Measurements from ENCODE around the gene PPIC. TPM values are rescaled to one million over a fixed set of nuclear protein-coding genes. Genes with fewer than 3 reads are reported as not detected.

The PPIC gene
- total RNA-seq, 1 donor: 109 TPM

DNA sequence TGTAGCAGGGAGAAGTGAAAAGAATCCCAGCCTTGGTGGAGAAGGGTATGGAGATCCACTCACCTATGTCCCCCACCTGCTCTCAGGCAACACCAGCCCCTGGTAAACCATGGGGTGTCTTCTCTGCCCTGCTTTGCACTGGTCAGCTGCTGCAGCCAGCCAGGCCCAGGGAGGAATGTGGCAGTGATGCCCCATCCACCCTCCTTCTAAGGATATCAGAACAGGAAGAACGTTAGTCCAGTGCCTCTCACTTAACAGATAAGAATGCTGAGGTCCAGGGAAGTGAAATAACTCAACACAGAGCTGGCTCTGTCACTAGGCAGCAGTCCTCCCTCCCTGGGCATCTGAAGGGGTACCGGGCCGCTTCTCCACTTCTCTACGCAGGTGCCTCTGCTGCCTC lies 9.7 kb upstream of the PPIC start:
- H3K4me1 ChIP-seq (ENCODE audit: insufficient read depth, low read length): no peaks in the 10 kb centered on the region
- TF ChIP-seq, protein P1, sequence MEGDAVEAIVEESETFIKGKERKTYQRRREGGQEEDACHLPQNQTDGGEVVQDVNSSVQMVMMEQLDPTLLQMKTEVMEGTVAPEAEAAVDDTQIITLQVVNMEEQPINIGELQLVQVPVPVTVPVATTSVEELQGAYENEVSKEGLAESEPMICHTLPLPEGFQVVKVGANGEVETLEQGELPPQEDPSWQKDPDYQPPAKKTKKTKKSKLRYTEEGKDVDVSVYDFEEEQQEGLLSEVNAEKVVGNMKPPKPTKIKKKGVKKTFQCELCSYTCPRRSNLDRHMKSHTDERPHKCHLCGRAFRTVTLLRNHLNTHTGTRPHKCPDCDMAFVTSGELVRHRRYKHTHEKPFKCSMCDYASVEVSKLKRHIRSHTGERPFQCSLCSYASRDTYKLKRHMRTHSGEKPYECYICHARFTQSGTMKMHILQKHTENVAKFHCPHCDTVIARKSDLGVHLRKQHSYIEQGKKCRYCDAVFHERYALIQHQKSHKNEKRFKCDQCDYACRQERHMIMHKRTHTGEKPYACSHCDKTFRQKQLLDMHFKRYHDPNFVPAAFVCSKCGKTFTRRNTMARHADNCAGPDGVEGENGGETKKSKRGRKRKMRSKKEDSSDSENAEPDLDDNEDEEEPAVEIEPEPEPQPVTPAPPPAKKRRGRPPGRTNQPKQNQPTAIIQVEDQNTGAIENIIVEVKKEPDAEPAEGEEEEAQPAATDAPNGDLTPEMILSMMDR (IDR thresholded peaks at IDR 0.05; ENCODE audit: extremely low read depth, low read depth, low read length): no peak
- H3K79me2 ChIP-seq (ENCODE audit: insufficient read depth, low read length): no peaks in the 10 kb centered on the region
- no peaks in the 10 kb centered on the region for H4K20me1 ChIP-seq (ENCODE audit: insufficient read depth, low read length)
- H3K27ac ChIP-seq (ENCODE audit: low read depth, low read length): no peak overlapping the region
- no peak for DNase-seq (ENCODE audit: insufficient read length, low spot score, missing footprints)
- no peaks in the 10 kb centered on the region for H3K9me3 ChIP-seq (ENCODE audit: low read depth, low read length)
- H3K27me3 ChIP-seq (ENCODE audit: insufficient read depth, low read length): no peaks in the 10 kb centered on the region
- no peak overlapping the region for H2AFZ ChIP-seq (ENCODE audit: low read length)
- H3K36me3 ChIP-seq (ENCODE audit: insufficient read depth, low read length): no peaks in the 10 kb centered on the region
- H3K4me2 ChIP-seq (ENCODE audit: insufficient read depth, low read length): no peak overlapping the region
- no peak overlapping the region for H3K4me3 ChIP-seq (ENCODE audit: insufficient read depth, low read length)

DNA sequence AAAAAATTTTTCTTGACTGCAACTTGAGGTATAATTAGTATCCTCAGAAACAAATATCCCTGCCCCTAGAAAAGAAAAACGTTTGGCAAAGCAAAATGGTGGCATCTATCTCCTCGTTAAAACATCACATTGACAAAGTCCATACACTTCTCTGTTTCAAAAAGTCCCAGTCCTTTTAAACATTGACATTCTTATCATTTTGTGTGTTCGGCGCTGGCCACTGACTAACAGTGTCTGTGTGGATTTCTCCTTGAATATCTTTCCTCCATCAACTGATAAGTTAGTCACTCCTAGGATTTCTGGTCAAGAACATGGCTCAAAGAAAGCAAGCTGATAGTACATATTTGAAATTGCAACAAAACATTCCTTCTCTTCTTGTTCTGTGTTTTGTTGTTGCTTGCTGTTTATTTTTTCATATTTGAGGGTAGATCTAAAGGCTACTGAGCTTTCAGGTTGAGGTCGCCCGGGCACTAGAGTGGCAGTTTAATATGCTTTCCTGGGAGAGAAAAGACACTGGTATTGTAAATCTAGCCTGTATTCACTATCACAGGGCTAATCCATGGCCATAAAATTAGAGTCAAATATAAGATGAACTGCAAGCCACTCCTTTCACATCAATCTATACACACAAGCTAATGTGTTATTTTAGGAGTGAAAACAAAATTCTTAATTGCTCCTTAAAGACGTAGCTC lies 8.5 kb upstream of the PPIC start:
- TF ChIP-seq, protein P1 (IDR thresholded peaks at IDR 0.05; ENCODE audit: extremely low read depth, low read depth, low read length): no peak
- Histone ChIP-seq H3K9me3 (ENCODE audit: low read depth, low read length) (no peaks in the 10 kb centered on the region), H3K27me3 (ENCODE audit: insufficient read depth, low read length) (no peaks in the 10 kb centered on the region), H3K79me2 (ENCODE audit: insufficient read depth, low read length) (no peaks in the 10 kb centered on the region), H3K36me3 (ENCODE audit: insufficient read depth, low read length) (no peaks in the 10 kb centered on the region), H3K4me2 (ENCODE audit: insufficient read depth, low read length) (no peak overlapping the region), H4K20me1 (ENCODE audit: insufficient read depth, low read length) (no peaks in the 10 kb centered on the region), H2AFZ (ENCODE audit: low read length) (no peak overlapping the region), H3K27ac (ENCODE audit: low read depth, low read length) (no peak overlapping the region), H3K4me1 (ENCODE audit: insufficient read depth, low read length) (no peaks in the 10 kb centered on the region), H3K4me3 (ENCODE audit: insufficient read depth, low read length) (no peak overlapping the region)
- DNase-seq (ENCODE audit: insufficient read length, low spot score, missing footprints): no peak

DNA sequence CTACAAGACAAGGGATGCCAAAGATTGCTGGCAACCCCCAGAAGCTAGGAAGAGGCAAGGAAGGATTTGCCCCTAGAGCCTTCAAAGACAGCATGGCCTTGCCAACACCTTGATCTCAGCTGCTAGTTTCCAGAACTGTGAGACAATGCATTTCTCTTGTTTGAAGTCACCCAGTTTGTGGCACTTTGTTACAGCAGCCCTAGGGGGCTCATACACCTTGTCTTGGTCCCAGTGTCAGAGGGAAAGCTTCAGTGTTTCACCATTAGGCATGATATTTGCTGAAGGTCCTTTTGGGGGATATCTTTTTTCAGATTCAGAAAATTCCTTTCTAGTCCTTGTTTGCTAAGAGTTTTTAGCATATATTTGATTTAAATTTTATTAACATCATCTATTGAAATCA lies 3.1 kb upstream of the PPIC start:
- Histone ChIP-seq H3K4me2 (ENCODE audit: insufficient read depth, low read length) (no peak overlapping the region), H3K27ac (ENCODE audit: low read depth, low read length) (no peak overlapping the region), H3K79me2 (ENCODE audit: insufficient read depth, low read length) (peaks cover 8% of the 10 kb centered on the region), H3K4me3 (ENCODE audit: insufficient read depth, low read length) (no peak overlapping the region), H4K20me1 (ENCODE audit: insufficient read depth, low read length) (peaks cover 7% of the 10 kb centered on the region), H3K36me3 (ENCODE audit: insufficient read depth, low read length) (no peaks in the 10 kb centered on the region), H3K27me3 (ENCODE audit: insufficient read depth, low read length) (no peaks in the 10 kb centered on the region), H3K4me1 (ENCODE audit: insufficient read depth, low read length) (peaks cover 7% of the 10 kb centered on the region), H3K9me3 (ENCODE audit: low read depth, low read length) (no peaks in the 10 kb centered on the region), H2AFZ (ENCODE audit: low read length) (no peak overlapping the region)
- TF ChIP-seq, protein P1 (IDR thresholded peaks at IDR 0.05; ENCODE audit: extremely low read depth, low read depth, low read length): no peak
- no peak for DNase-seq (ENCODE audit: insufficient read length, low spot score, missing footprints)

DNA sequence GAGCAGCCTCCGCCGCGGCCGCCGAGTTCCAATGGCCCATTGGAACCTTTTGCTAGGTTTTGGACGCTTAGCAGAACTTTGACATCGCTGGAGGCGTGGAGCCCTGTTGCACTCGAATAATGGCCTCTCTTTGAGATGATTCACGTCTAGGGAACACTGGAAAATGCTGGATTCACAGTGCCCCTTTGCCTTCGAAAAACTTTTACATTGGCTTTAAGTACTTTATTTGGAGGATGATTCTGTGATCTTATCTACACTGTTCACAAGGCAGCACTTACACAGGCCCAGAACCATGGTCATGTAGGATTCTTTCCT lies 536 bp upstream of the PPIC start:
- H3K27me3 ChIP-seq (ENCODE audit: insufficient read depth, low read length): no peaks in the 10 kb centered on the region
- DNase-seq (ENCODE audit: insufficient read length, low spot score, missing footprints): no peak

More for the DNA sequence above, 536 bp upstream of the PPIC start:
- Histone ChIP-seq H2AFZ (ENCODE audit: low read length) (peak overlapping the region; percentile 92), H3K4me3 (ENCODE audit: insufficient read depth, low read length) (peak overlapping the region; percentile 90), H3K27ac (ENCODE audit: low read depth, low read length) (peak overlapping the region; percentile 60), H3K9me3 (ENCODE audit: low read depth, low read length) (no peaks in the 10 kb centered on the region), H3K79me2 (ENCODE audit: insufficient read depth, low read length) (peaks cover 19% of the 10 kb centered on the region), H3K4me2 (ENCODE audit: insufficient read depth, low read length) (peak overlapping the region; percentile 89), H4K20me1 (ENCODE audit: insufficient read depth, low read length) (peaks cover 17% of the 10 kb centered on the region), H3K36me3 (ENCODE audit: insufficient read depth, low read length) (no peaks in the 10 kb centered on the region), H3K4me1 (ENCODE audit: insufficient read depth, low read length) (peaks cover 7% of the 10 kb centered on the region)
- TF ChIP-seq, protein P1 (IDR thresholded peaks at IDR 0.05; ENCODE audit: extremely low read depth, low read depth, low read length): no peak
